Mucosa of descending colon (tissue), 3 donors: ENCODE measurements around the gene POU6F1. TPM values are rescaled to one million over a fixed set of nuclear protein-coding genes. Genes with fewer than 3 reads are reported as not detected.

ENCODE experiments used
- ATAC-seq: fragments of 200-7000 bp; cut with Tn5 transposase; one replicate; pipeline ENCODE4 v1.9.1; 2020; ENCODE audit warnings: mild to moderate bottlenecking, moderate library complexity
- DNase-seq, 3 donors: peaks; one replicate each; pipeline ENCODE4 v3.0.0-alpha.2; 2020
- H3K36me3 ChIP-seq: fragments of 200-600 bp; one replicate; pipeline ENCODE4 v1.8.0; 2021; ENCODE audit warnings: low read depth, mild to moderate bottlenecking
- H3K4me1 ChIP-seq: fragments of 200-600 bp; one replicate; pipeline ENCODE4 v1.8.0; 2021; ENCODE audit warnings: low read depth, mild to moderate bottlenecking
- H3K4me3 ChIP-seq: fragments of 200-600 bp; one replicate; pipeline ENCODE4 v1.8.0; 2021; ENCODE audit warnings: mild to moderate bottlenecking
- H3K9me3 ChIP-seq: fragments of 200-600 bp; one replicate; pipeline ENCODE4 v1.8.0; 2021; ENCODE audit warnings: mild to moderate bottlenecking
- CTCF ChIP-seq: fragments of 200-600 bp; IDR thresholded peaks from one replicate; pipeline ENCODE4 v1.8.0; 2022; ENCODE audit warnings: antibody characterized with exemption, mild to moderate bottlenecking
- intact Hi-C, 2 donors: fragments of 100-400 bp; cut with DNase I in 1 of 2; cut with micrococcal nuclease in 1 of 2; formaldehyde crosslinking; loops; one replicate each; pipeline versions ENCODE4 v1.11.0 to v1.11.1; 2022; cut with DNase I, micrococcal nuclease
- total RNA-seq, 3 donors: library from RNA; stranded (reverse); fragmentation: NEBNext Ultra II Directional in 2 of 3; extraction: Animal tissue kit (Norgen Biotek cat#: 25700) in 2 of 3; gene quantifications; one replicate each; pipeline versions ENCODE4 v1.2.1 to v1.2.4, GENCODE V29; 2021 to 2023
- donor health status: DM: no; HTN: no; CAD: no; lungs with moderate emphysema.
- donor health status: DM: no; HTN: no; CAD: no.
- donor health status: DM: no; HTN: yes; CAD: no.

Gene POU6F1
- total RNA-seq, 3 donors from 2014 or later = 3.9 to 21.4 (median 5.1) TPM

- Histone ChIP-seq H3K4me3 (no peak overlapping the region), H3K9me3 (no peaks in the 10 kb centered on the region), H3K36me3 (no peaks in the 10 kb centered on the region), H3K4me1 (no peaks in the 10 kb centered on the region)
- intact Hi-C loops = no loop called here
- TF ChIP-seq CTCF = no peak
- DNase-seq (no peak), ATAC-seq (no peak)
These were observed 36.7 kb upstream of the POU6F1 start for GRCh38 chr12:51254536-51254935.

DNA sequence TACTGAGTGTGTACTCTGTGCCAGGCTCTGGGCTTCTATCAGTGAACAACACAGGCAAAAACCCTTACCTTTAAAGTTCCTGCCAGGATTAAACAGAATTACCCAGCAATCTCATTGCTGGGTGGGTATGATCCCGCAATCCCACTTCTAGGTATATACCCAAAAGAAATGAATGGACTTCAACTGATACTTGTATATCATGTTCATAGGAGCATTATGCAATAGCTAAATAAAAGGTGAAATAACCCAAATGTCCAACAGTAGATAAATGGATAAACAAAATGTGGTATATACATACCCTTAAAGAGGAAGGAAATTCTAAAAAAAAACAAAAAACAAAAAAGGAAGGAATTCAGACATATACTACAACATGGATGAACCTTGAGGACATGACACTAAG lies 35.4 kb upstream of the POU6F1 start:
- DNase-seq (no peak), ATAC-seq (no peak)
- intact Hi-C loops = no loop called here
- no peaks in the 10 kb centered on the region for H3K9me3 ChIP-seq
- no peak overlapping the region for H3K4me3 ChIP-seq
- H3K4me1 ChIP-seq = no peaks in the 10 kb centered on the region
- TF ChIP-seq CTCF = no peak
- H3K36me3 ChIP-seq = no peaks in the 10 kb centered on the region

DNA sequence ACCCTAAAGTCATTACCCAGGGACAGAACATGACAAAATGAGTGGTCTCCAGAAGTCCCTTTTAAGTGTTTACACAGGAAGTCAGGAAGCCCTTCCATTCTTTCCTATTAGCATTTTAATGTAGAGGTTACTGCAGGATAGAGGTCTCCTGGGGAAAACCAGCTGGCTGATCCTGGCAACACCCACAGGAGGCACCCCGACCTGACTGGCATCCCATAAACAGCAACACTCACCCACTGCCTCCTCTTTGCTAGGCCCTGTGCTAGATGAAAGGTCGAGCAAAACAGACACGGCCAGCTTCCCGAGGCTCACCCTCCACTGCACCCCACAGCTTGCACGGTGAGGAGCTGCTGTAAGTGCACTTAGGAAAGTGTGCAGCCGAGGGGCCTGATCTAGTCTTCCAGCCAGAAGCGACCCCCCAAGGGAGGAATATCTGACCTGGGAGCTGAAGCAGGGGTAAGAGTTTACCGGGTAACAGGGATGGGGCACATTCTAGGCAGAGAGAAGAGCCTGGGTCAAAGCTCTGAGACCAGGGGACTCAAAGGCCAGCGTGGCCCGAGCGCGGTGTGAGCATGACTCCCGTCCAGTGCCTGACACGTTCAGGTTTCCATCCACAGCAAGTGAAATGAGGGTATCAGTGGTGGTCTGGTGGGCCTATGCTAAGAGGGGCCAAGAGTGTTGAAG lies 29.8 kb upstream of the POU6F1 start:
- DNase-seq (no peak), ATAC-seq (peak; percentile 8)
- TF ChIP-seq CTCF = no peak
- no peaks in the 10 kb centered on the region for H3K36me3 ChIP-seq
- intact Hi-C loops = no loop called here
- no peak overlapping the region for H3K4me3 ChIP-seq
- H3K4me1 ChIP-seq = peaks cover 7% of the 10 kb centered on the region
- no peaks in the 10 kb centered on the region for H3K9me3 ChIP-seq

GRCh38 chr12:51246254-51246853 lies 28.5 kb upstream of the POU6F1 start:
- H3K36me3 ChIP-seq = no peaks in the 10 kb centered on the region
- no peak overlapping the region for H3K4me3 ChIP-seq
- peaks cover 7% of the 10 kb centered on the region for H3K4me1 ChIP-seq
- no peaks in the 10 kb centered on the region for H3K9me3 ChIP-seq
- ATAC-seq (peak; percentile 82), DNase-seq (peak in 1 of 3 donors; percentile 54)
- no peak for TF ChIP-seq CTCF
- intact Hi-C loops = no loop called here

GRCh38 chr12:51245476-51246253 lies 27.8 kb upstream of the POU6F1 start:
- no peak for TF ChIP-seq CTCF
- no peak overlapping the region for H3K4me3 ChIP-seq
- DNase-seq (no peak), ATAC-seq (no peak)
- peaks cover 5% of the 10 kb centered on the region for H3K36me3 ChIP-seq
- H3K9me3 ChIP-seq = no peaks in the 10 kb centered on the region
- peaks cover 12% of the 10 kb centered on the region for H3K4me1 ChIP-seq
- intact Hi-C loops = no loop called here
